PC-3 (cell line): ENCODE results near the gene SLC1A2.

Source experiments
- EZH2 ChIP-seq: fragments of 300-600 bp; sonication (generic); IDR thresholded peaks from one replicate; pipeline ENCODE4 v1.6.1; 2017; ENCODE audit warnings: antibody characterized with exemption, mild to moderate bottlenecking, low read length; ENCODE audit not compliant: unreplicated experiment
- EZH2phosphoT487 ChIP-seq: fragments of 300-600 bp; sonication (generic); IDR thresholded peaks from 2 replicates; pipeline ENCODE4 v1.6.1; 2018; ENCODE audit warnings: mild to moderate bottlenecking, antibody characterized with exemption, low read length, borderline replicate concordance
- TF ChIP-seq, protein P1 (sequence below): fragments of 300-600 bp; sonication (generic); conservative IDR thresholded peaks from 2 replicates; pipeline ENCODE4 v1.5.1; 2017; ENCODE audit warnings: antibody characterized with exemption, low read depth, mild to moderate bottlenecking, low read length

DNA sequence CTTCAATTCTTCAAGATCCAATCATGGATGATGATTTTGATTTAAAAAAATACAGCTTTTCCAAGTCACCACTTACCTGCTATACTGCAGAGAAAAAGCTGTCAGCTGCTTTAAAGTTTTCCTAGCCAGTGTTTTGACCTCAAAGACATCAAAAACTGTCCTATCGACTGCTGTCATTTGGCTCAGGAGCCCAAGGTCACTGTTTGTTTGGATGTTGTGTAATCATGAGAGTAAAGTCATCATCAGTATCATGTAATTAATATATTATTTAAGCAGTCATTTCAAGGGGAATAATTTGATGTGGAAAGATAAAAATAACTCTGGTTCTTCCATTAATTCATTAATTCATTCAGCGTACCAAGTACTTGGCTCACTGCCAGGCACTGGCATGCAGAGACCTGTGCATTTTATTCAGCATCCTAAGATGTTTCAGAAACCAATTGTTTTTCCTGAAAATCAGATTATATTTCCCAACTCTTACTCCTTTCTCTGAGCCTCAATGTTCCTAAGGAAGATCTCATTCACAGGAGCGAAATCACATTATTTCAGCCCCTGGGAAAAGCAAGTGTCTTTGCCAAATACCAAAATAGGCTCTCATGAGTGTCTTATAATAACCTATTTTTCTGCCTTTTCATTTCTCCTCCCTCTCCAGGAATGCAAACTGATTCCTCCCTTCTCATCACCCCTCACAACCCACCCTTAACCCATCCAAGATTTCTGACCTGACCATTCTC is 59.9 kb downstream of the SLC1A2 start:
- TF ChIP-seq, protein P1, sequence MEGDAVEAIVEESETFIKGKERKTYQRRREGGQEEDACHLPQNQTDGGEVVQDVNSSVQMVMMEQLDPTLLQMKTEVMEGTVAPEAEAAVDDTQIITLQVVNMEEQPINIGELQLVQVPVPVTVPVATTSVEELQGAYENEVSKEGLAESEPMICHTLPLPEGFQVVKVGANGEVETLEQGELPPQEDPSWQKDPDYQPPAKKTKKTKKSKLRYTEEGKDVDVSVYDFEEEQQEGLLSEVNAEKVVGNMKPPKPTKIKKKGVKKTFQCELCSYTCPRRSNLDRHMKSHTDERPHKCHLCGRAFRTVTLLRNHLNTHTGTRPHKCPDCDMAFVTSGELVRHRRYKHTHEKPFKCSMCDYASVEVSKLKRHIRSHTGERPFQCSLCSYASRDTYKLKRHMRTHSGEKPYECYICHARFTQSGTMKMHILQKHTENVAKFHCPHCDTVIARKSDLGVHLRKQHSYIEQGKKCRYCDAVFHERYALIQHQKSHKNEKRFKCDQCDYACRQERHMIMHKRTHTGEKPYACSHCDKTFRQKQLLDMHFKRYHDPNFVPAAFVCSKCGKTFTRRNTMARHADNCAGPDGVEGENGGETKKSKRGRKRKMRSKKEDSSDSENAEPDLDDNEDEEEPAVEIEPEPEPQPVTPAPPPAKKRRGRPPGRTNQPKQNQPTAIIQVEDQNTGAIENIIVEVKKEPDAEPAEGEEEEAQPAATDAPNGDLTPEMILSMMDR = no peak
- TF ChIP-seq EZH2 = no peak
- no peak for TF ChIP-seq EZH2phosphoT487
